ENCODE measurements around the gene FZD1.
"Not testable (repeated sequence)": the region's sequence is repeated elsewhere in the genome, so short reads cannot be mapped to it uniquely, and the experiment has no call there.

Gene FZD1

GRCh38 chr7:91302794-91303193, 38.6 kb downstream of the FZD1 start:
- Histone ChIP-seq H3K27ac (no peak overlapping the region), H3K27me3 (replicated peaks) (no peaks in the 10 kb centered on the region), H3K36me3 (replicated peaks) (no peaks in the 10 kb centered on the region), H3K4me3 (ENCODE audit: low read depth, low read length) (no peak overlapping the region)
- DNase-seq = no peak
- TF ChIP-seq, protein P1, sequence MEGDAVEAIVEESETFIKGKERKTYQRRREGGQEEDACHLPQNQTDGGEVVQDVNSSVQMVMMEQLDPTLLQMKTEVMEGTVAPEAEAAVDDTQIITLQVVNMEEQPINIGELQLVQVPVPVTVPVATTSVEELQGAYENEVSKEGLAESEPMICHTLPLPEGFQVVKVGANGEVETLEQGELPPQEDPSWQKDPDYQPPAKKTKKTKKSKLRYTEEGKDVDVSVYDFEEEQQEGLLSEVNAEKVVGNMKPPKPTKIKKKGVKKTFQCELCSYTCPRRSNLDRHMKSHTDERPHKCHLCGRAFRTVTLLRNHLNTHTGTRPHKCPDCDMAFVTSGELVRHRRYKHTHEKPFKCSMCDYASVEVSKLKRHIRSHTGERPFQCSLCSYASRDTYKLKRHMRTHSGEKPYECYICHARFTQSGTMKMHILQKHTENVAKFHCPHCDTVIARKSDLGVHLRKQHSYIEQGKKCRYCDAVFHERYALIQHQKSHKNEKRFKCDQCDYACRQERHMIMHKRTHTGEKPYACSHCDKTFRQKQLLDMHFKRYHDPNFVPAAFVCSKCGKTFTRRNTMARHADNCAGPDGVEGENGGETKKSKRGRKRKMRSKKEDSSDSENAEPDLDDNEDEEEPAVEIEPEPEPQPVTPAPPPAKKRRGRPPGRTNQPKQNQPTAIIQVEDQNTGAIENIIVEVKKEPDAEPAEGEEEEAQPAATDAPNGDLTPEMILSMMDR (IDR thresholded peaks at IDR 0.05; ENCODE audit: low read depth, low read length, missing control alignments) = no peak
- in situ Hi-C loops (cut with HindIII; ENCODE audit: low pct_ligation_motif_present, low sequenced_read_pairs) = no loop called here

- H3K36me3 ChIP-seq (replicated peaks) = no peaks in the 10 kb centered on the region
- in situ Hi-C loops (cut with HindIII; ENCODE audit: low pct_ligation_motif_present, low sequenced_read_pairs) = no loop called here
- TF ChIP-seq, protein P1 (IDR thresholded peaks at IDR 0.05; ENCODE audit: low read depth, low read length, missing control alignments) = no peak
- no peak overlapping the region for H3K4me3 ChIP-seq (ENCODE audit: low read depth, low read length)
- no peak overlapping the region for H3K27ac ChIP-seq
- DNase-seq = no peak
- no peaks in the 10 kb centered on the region for H3K27me3 ChIP-seq (replicated peaks)
Measured at GRCh38 chr7:91306266-91306665, 42.0 kb downstream of the FZD1 start.

DNA sequence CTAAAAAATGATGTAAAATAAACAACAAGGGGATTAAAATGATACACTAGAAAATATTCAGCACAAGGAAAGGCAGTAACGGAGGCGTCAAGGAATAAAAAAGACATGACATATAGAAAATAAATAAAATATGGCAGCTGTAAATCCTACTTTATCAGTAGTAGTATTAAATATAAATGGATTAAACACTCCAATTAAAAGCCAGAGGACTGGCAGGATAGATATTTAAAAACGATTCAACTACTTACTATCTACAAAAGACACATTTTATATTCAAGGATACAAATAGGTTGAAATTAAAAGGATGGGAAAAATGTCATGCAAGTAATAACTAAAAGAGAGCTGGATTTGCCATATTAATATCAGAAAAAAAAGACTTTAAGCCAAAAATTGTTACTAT, 43.2 kb downstream of the FZD1 start:
- no peak for DNase-seq
- in situ Hi-C loops (cut with HindIII; ENCODE audit: low pct_ligation_motif_present, low sequenced_read_pairs) = no loop called here
- TF ChIP-seq, protein P1 (IDR thresholded peaks at IDR 0.05; ENCODE audit: low read depth, low read length, missing control alignments) = no peak
- H3K27ac ChIP-seq = no peak overlapping the region
- H3K27me3 ChIP-seq (replicated peaks) = no peaks in the 10 kb centered on the region
- no peak overlapping the region for H3K4me3 ChIP-seq (ENCODE audit: low read depth, low read length)
- H3K36me3 ChIP-seq (replicated peaks) = no peaks in the 10 kb centered on the region

DNA sequence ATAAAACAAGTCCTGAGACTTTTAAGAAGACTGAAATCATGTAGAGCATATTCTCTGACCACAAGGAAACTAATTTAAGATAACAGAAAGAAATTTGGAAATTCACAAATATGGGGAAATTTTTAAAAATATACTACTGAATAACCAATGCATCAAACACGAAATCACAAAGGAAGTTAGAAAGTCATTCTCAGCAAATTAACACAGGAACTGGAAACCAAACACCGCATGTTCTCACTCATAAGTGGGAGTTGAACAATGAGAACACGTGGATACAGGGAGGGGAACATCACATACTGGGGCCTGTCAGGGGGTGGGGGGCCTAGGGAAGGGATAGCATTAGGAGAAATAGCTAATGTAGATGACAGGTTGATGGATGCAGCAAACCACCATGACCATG, 44.0 kb downstream of the FZD1 start:
- H3K27ac ChIP-seq; H3K4me3 ChIP-seq (ENCODE audit: low read depth, low read length); DNase-seq; H3K27me3 ChIP-seq (replicated peaks); H3K36me3 ChIP-seq (replicated peaks); in situ Hi-C loops (cut with HindIII; ENCODE audit: low pct_ligation_motif_present, low sequenced_read_pairs): not testable (repeated sequence)

- no peak overlapping the region for H3K27ac ChIP-seq
- in situ Hi-C loops (cut with HindIII; ENCODE audit: low pct_ligation_motif_present, low sequenced_read_pairs) = no loop called here
- H3K4me3 ChIP-seq (ENCODE audit: low read depth, low read length) = no peak overlapping the region
- H3K36me3 ChIP-seq (replicated peaks) = no peaks in the 10 kb centered on the region
- no peaks in the 10 kb centered on the region for H3K27me3 ChIP-seq (replicated peaks)
- DNase-seq = peak; percentile 34
- TF ChIP-seq, protein P1 (IDR thresholded peaks at IDR 0.05; ENCODE audit: low read depth, low read length, missing control alignments) = no peak
Measured at GRCh38 chr7:91310830-91311460, 46.7 kb downstream of the FZD1 start.

DNA sequence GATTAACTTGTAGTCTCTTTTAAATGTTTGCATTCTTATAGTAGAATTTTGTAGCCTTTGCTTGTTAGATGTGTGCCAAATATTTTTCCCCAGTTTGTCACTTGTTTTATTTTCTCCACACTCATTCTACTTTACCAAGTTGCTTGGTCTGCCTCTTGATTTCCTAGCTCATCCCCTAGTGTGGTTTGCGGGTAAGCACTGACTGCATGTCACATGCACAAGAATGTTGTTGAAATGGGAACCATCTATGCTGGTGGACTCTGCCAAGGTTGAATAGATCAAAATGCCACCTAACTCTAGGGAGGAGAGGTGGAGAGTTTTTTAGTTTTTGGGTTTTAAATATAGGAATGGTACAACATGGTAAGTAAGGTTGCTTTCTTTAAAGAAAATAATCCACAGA, 47.6 kb downstream of the FZD1 start:
- DNase-seq = no peak
- Histone ChIP-seq H3K27me3 (replicated peaks) (no peaks in the 10 kb centered on the region), H3K36me3 (replicated peaks) (no peaks in the 10 kb centered on the region), H3K4me3 (ENCODE audit: low read depth, low read length) (no peak overlapping the region), H3K27ac (no peak overlapping the region)
- TF ChIP-seq, protein P1 (IDR thresholded peaks at IDR 0.05; ENCODE audit: low read depth, low read length, missing control alignments) = no peak
- in situ Hi-C loops (cut with HindIII; ENCODE audit: low pct_ligation_motif_present, low sequenced_read_pairs) = no loop called here
